HEK293 (cell line): ENCODE data around the gene OR5B12.

Source experiments
- CTCF ChIA-PET: fragments of 350-600 bp; formaldehyde crosslinking; extraction: SDS; loops from one replicate; lab custom pipeline; 2021; ENCODE audit warnings: antibody characterized with exemption; lab: Yijun Ruan, JAX
- POLR2A ChIA-PET: fragments of 300-600 bp; formaldehyde crosslinking; extraction: SDS; loops from one replicate; lab custom pipeline; 2020; ENCODE audit warnings: antibody characterized with exemption, inconsistent platforms; lab: Yijun Ruan, JAX
- H3K27ac ChIP-seq: fragments of 200-500 bp; sonication (Bioruptor generic); 2 replicates; pipeline ENCODE4 v1.5.1; 2014; ENCODE audit warnings: low read depth, low read length, control low read depth, inconsistent platforms; ENCODE audit errors: extremely low read depth
- H3K36me3 ChIP-seq, 2 experiments: fragments of 200-500 bp in 1 of 2; sonication (Bioruptor generic) in 1 of 2; 1 replicate in 1 of 2; 2 replicates in 1 of 2; pipeline ENCODE4 v1.5.1; 2014 to 2017; ENCODE audit warnings: inconsistent platforms in 2 of 2, low read length in 2 of 2; ENCODE audit not compliant: control insufficient read depth in 2 of 2, insufficient read depth in 1 of 2
- H3K4me1 ChIP-seq: fragments of 200-500 bp; sonication (Bioruptor generic); 2 replicates; pipeline ENCODE4 v1.5.1; 2014; ENCODE audit warnings: mild to moderate bottlenecking, low read length, inconsistent platforms; ENCODE audit not compliant: control insufficient read depth, insufficient read depth
- H3K4me3 ChIP-seq: 2 replicates; pipeline ENCODE4 v1.5.1; 2011; ENCODE audit warnings: low read depth, mild to moderate bottlenecking, control low read depth, low read length, moderate library complexity
- H3K9me3 ChIP-seq: fragments of 200-500 bp; sonication (Bioruptor generic); 2 replicates; pipeline ENCODE4 v1.5.1; 2014; ENCODE audit warnings: low read depth, low read length, inconsistent platforms; ENCODE audit not compliant: control insufficient read depth, insufficient read depth
- OSR2 ChIP-seq: fragments of 450-650 bp; formaldehyde crosslinking; IDR thresholded peaks from 2 replicates; pipeline ENCODE4 v1.5.1; 2016; ENCODE audit warnings: missing biosample characterization, missing genetic modification characterization
- TRIM28 ChIP-seq: IDR thresholded peaks from 2 replicates; pipeline ENCODE4 v1.6.1; 2011; ENCODE audit warnings: low read length, control low read depth, borderline replicate concordance
- ZFP69B ChIP-seq: fragments of 450-650 bp; formaldehyde crosslinking; IDR thresholded peaks from 2 replicates; pipeline ENCODE4 v1.5.1; 2016; ENCODE audit warnings: missing biosample characterization, missing genetic modification characterization
- ZNF112 ChIP-seq: fragments of 450-650 bp; formaldehyde crosslinking; IDR thresholded peaks from 2 replicates; pipeline ENCODE4 v1.5.0; 2017; ENCODE audit warnings: missing biosample characterization, missing genetic modification characterization
- ZNF239 ChIP-seq: fragments of 450-650 bp; formaldehyde crosslinking; IDR thresholded peaks from 2 replicates; pipeline ENCODE4 v1.5.1; 2016; ENCODE audit warnings: missing biosample characterization, missing genetic modification characterization
- ZNF302 ChIP-seq: fragments of 450-650 bp; formaldehyde crosslinking; IDR thresholded peaks from 2 replicates; pipeline ENCODE4 v1.5.1; 2016; ENCODE audit warnings: missing biosample characterization, missing genetic modification characterization, low read depth
- ZNF398 ChIP-seq: fragments of 450-650 bp; formaldehyde crosslinking; IDR thresholded peaks from 2 replicates; pipeline ENCODE4 v1.5.1; 2017; ENCODE audit warnings: missing biosample characterization, missing genetic modification characterization
- ZNF549 ChIP-seq: fragments of 450-650 bp; IDR thresholded peaks from 2 replicates; pipeline ENCODE4 v1.5.1; 2018; ENCODE audit warnings: missing biosample characterization, missing genetic modification characterization, mild to moderate bottlenecking, inconsistent platforms, moderate library complexity
- TF ChIP-seq, protein P1 (sequence below): fragments of 450-650 bp; formaldehyde crosslinking; IDR thresholded peaks from 2 replicates; pipeline ENCODE4 v1.5.1; 2017; ENCODE audit warnings: missing biosample characterization, missing genetic modification characterization
- TF ChIP-seq, protein P2 (sequence below): fragments of 450-650 bp; IDR thresholded peaks from 2 replicates; pipeline ENCODE4 v1.5.1; 2018; ENCODE audit warnings: missing biosample characterization, missing genetic modification characterization

Gene OR5B12

GRCh38 chr11:58391879-58392278 is 50.2 kb downstream of the OR5B12 start:
- Histone ChIP-seq H3K36me3 (no peaks in the 10 kb centered on the region), H3K27ac (no peak overlapping the region), H3K4me1 (no peaks in the 10 kb centered on the region), H3K9me3 (no peaks in the 10 kb centered on the region), H3K4me3 (no peak overlapping the region)
- ChIA-PET POLR2A (no interaction called here), CTCF (interaction anchor here (0.7 kb wide), 1 partner anchor 530 kb away, joined by 3 read pairs; no protein-coding TSS in a partner anchor)
- TF ChIP-seq OSR2 (tag by site-specific recombination) (no peak), ZNF112 (tag by site-specific recombination) (no peak)

GRCh38 chr11:58390551-58391063 is 51.4 kb downstream of the OR5B12 start:
- POLR2A ChIA-PET = no interaction called here
- Histone ChIP-seq H3K27ac (no peak overlapping the region), H3K9me3 (no peaks in the 10 kb centered on the region), H3K4me3 (no peak overlapping the region), H3K4me1 (no peaks in the 10 kb centered on the region), H3K36me3 (no peaks in the 10 kb centered on the region)
- CTCF ChIA-PET = no interaction called here
- TF ChIP-seq TRIM28 (no peak), ZNF302 (tag by site-specific recombination) (no peak), ZNF549 (tag by site-specific recombination) (no peak), ZNF239 (no peak), ZFP69B (tag by site-specific recombination) (no peak), ZNF398 (tag by site-specific recombination) (no peak)
- TF ChIP-seq, protein P1, sequence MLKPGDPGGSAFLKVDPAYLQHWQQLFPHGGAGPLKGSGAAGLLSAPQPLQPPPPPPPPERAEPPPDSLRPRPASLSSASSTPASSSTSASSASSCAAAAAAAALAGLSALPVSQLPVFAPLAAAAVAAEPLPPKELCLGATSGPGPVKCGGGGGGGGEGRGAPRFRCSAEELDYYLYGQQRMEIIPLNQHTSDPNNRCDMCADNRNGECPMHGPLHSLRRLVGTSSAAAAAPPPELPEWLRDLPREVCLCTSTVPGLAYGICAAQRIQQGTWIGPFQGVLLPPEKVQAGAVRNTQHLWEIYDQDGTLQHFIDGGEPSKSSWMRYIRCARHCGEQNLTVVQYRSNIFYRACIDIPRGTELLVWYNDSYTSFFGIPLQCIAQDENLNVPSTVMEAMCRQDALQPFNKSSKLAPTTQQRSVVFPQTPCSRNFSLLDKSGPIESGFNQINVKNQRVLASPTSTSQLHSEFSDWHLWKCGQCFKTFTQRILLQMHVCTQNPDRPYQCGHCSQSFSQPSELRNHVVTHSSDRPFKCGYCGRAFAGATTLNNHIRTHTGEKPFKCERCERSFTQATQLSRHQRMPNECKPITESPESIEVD (tag by site-specific recombination) = no peak
- TF ChIP-seq, protein P2, sequence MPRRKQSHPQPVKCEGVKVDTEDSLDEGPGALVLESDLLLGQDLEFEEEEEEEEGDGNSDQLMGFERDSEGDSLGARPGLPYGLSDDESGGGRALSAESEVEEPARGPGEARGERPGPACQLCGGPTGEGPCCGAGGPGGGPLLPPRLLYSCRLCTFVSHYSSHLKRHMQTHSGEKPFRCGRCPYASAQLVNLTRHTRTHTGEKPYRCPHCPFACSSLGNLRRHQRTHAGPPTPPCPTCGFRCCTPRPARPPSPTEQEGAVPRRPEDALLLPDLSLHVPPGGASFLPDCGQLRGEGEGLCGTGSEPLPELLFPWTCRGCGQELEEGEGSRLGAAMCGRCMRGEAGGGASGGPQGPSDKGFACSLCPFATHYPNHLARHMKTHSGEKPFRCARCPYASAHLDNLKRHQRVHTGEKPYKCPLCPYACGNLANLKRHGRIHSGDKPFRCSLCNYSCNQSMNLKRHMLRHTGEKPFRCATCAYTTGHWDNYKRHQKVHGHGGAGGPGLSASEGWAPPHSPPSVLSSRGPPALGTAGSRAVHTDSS (tag by site-specific recombination) = no peak
